Transverse colon (tissue), 4 donors: ENCODE results near the gene PPM1K. TPM values are rescaled to one million over a fixed set of nuclear protein-coding genes. Genes with fewer than 3 reads are reported as not detected.

Experiments
- DNase-seq: peaks from one replicate; pipeline ENCODE4 v3.0.0-alpha.2; 2019
- H3K27ac ChIP-seq, 4 donors: fragments of 200-600 bp; sonication (generic); 2 replicates each; pipeline ENCODE4 v1.5.1; 2016 to 2018; ENCODE audit warnings: inconsistent platforms in 4 of 4
- H3K27me3 ChIP-seq: fragments of 200-600 bp; sonication (generic); 2 replicates; pipeline ENCODE4 v1.5.1; 2017; ENCODE audit warnings: inconsistent platforms
- H3K36me3 ChIP-seq, 4 donors: fragments of 200-600 bp; sonication (generic); 2 replicates each; pipeline ENCODE4 v1.5.1; 2017 to 2019; ENCODE audit warnings: inconsistent platforms in 4 of 4
- H3K4me1 ChIP-seq, 4 donors: fragments of 200-600 bp; sonication (generic); 2 replicates each; pipeline ENCODE4 v1.5.1; 2017 to 2020; ENCODE audit warnings: inconsistent platforms in 4 of 4
- H3K4me3 ChIP-seq, 4 donors: fragments of 200-600 bp; sonication (generic); 1 replicate in 1 of 4; 2 replicates in 3 of 4; pipeline versions ENCODE4 v1.5.1 to v1.6.1; 2017 to 2019; ENCODE audit warnings: inconsistent platforms in 4 of 4
- H3K9me3 ChIP-seq, 2 donors: fragments of 200-600 bp; sonication (generic); 2 replicates each; pipeline ENCODE4 v1.5.1; 2017 to 2019; ENCODE audit warnings: inconsistent platforms in 2 of 2
- EP300 ChIP-seq: sonication (generic); formaldehyde crosslinking; IDR thresholded peaks from one replicate; pipeline ENCODE4 v1.6.1; 2017; ENCODE audit warnings: antibody characterized with exemption, low read depth
- POLR2A ChIP-seq: fragments of 450-650 bp; IDR thresholded peaks from one replicate; pipeline ENCODE4 v1.6.1; 2016; ENCODE audit warnings: antibody characterized with exemption, mild to moderate bottlenecking, moderate library complexity
- POLR2AphosphoS5 ChIP-seq, 3 donors: sonication (generic); formaldehyde crosslinking; IDR thresholded peaks; one replicate each; pipeline ENCODE4 v1.6.1; 2016; ENCODE audit warnings: antibody characterized with exemption in 3 of 3
- WGBS, 2 donors: methylation state at CpG; one replicate each; pipeline ENCODE4 v1.1.5; 2018; ENCODE audit warnings: low coverage in 1 of 2; 5-methylcytosine and 5-hydroxymethylcytosine counted together
- in situ Hi-C, 4 donors: fragments of 200-750 bp; cut with MboI; loops; one replicate each; pipeline versions ENCODE4 v1.15.0 to v1.15.1; 2017; ENCODE audit warnings: low sequenced_read_pairs in 3 of 4, low pct_ligation_motif_present in 1 of 4, low pct_unique_long_range_greater_than_20kb in 1 of 4
- intact Hi-C: fragments of 100-400 bp; cut with DNase I; formaldehyde crosslinking; loops from one replicate; pipeline ENCODE4 v1.15.1; 2023; ENCODE audit warnings: low total_unique reads
- total RNA-seq, 4 donors: library from RNA; depleted of rRNA; stranded (reverse); fragments of >200 nt; gene quantifications; one replicate each; pipeline ENCODE4 v1.1.0, GENCODE V29; 2016
- TF ChIP-seq, protein P1 (sequence below), 5 experiments: fragments of 200-600 bp in 3 of 5; fragments of 450-650 bp in 2 of 5; sonication (generic) in 3 of 5; IDR thresholded peaks; 1 replicate in 2 of 5; 2 replicates in 3 of 5; pipeline ENCODE4 v1.5.1; 2016 to 2017; ENCODE audit warnings: antibody characterized with exemption in 5 of 5, inconsistent platforms in 3 of 5, mild to moderate bottlenecking in 2 of 5, moderate library complexity in 1 of 5

Gene PPM1K
- total RNA-seq, 4 donors from 2014 or later, result 7.6 to 14.8 (median 9.0) TPM

DNA sequence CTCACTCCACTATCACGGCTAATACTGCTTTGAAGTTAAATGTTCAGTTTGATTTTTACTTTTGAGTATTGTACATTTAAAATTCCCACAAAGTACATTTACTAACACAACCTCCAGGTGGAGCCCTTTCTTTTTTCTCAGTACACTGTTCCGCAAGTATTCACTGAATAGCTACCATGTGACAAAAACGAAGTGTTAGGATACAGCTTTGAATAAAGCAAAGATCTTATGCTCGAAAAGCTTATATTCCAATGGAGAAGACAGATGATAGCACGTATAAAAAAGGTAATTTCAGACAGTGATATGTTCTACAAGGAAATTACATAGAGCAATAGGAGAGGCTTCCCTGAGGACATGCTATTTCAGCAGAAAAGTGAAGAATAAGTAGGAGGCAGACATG lies 65.3 kb downstream of the PPM1K start:
- H3K36me3 ChIP-seq, result no peaks in the 10 kb centered on the region
- H3K27ac ChIP-seq, result no peak overlapping the region
- 1 to 2% methylated on average over 5 of the region's 5 CpGs for WGBS, 2 donors
- no peaks in the 10 kb centered on the region for H3K9me3 ChIP-seq
- in situ Hi-C loops (loop anchor here (5.0 to 25.0 kb wide), 6 partner anchors 184 to 532 kb away; no protein-coding TSS in a partner anchor), intact Hi-C loops (loop anchor here (5.0 kb wide), 1 partner anchor 237 kb away; no protein-coding TSS in a partner anchor)
- H3K4me1 ChIP-seq, result peaks cover 0 to 3% (median 0%) of the 10 kb centered on the region in 4 donors
- H3K27me3 ChIP-seq, result no peaks in the 10 kb centered on the region
- DNase-seq, result no peak
- H3K4me3 ChIP-seq, result no peak overlapping the region
- TF ChIP-seq, protein P1, sequence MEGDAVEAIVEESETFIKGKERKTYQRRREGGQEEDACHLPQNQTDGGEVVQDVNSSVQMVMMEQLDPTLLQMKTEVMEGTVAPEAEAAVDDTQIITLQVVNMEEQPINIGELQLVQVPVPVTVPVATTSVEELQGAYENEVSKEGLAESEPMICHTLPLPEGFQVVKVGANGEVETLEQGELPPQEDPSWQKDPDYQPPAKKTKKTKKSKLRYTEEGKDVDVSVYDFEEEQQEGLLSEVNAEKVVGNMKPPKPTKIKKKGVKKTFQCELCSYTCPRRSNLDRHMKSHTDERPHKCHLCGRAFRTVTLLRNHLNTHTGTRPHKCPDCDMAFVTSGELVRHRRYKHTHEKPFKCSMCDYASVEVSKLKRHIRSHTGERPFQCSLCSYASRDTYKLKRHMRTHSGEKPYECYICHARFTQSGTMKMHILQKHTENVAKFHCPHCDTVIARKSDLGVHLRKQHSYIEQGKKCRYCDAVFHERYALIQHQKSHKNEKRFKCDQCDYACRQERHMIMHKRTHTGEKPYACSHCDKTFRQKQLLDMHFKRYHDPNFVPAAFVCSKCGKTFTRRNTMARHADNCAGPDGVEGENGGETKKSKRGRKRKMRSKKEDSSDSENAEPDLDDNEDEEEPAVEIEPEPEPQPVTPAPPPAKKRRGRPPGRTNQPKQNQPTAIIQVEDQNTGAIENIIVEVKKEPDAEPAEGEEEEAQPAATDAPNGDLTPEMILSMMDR (IDR thresholded peaks at IDR 0.05), result peak; percentile 66 to 75 (median 73)
- TF ChIP-seq EP300, result no peak

DNA sequence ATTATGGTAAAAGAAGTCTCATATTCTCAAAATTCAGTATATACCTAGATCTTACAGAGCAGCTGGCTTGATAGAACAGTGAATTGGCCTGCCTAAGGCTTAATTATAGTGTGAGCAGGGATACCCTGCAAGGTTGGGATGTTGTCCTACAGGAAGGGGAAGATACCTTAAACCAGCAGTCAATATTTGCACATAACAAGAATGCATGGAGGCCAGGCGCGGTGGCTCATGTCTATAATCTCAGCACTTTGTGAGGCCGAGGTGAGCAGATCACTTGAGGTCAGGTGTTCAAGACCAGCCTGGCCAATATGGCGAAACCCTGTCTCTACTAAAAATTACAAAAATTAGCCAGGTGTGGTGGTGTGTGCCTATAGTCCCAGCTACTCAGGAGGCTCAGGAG lies 67.2 kb downstream of the PPM1K start:
- in situ Hi-C loops (loop anchor here (5.0 to 25.0 kb wide), 6 partner anchors 182 to 530 kb away; no protein-coding TSS in a partner anchor), intact Hi-C loops (loop anchor here (5.0 kb wide), 1 partner anchor 235 kb away; no protein-coding TSS in a partner anchor)
- H3K36me3 ChIP-seq, result no peaks in the 10 kb centered on the region
- 81% methylated on average over 4 of the region's 4 CpGs; no CpG with 5 or more reads in 1 of the 2 donors for WGBS, 2 donors
- H3K4me3 ChIP-seq, result no peak overlapping the region
- no peaks in the 10 kb centered on the region for H3K9me3 ChIP-seq
- no peak for DNase-seq
- no peak overlapping the region for H3K27ac ChIP-seq
- TF ChIP-seq, protein P1 (IDR thresholded peaks at IDR 0.05), result no peak
- no peak for TF ChIP-seq EP300
- no peak for TF ChIP-seq POLR2A
- TF ChIP-seq POLR2AphosphoS5 (IDR thresholded peaks at IDR 0.05), result no peak
- H3K27me3 ChIP-seq, result no peaks in the 10 kb centered on the region
- H3K4me1 ChIP-seq, result peaks cover 0 to 3% (median 0%) of the 10 kb centered on the region in 4 donors

DNA sequence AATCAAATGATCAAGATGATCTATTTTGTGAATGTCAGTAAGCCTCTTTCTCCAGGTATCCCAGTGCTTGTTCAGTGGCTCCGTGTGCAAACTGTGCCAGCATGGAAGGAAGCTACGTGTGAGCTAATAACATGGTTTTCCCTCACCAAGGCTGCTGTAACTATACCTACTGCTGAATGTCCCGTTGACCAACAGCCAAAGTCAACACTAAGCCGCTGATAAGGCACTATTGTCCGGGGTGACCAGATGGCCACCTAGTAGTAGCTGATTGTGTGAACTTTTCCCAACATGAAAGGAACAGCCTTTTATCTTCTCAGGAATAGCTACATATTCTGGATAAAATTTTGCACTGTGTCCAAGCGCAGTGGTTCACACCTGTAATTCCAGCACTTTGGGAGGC lies 68.0 kb downstream of the PPM1K start:
- in situ Hi-C loops (loop anchor here (5.0 to 25.0 kb wide), 6 partner anchors 182 to 529 kb away; no protein-coding TSS in a partner anchor), intact Hi-C loops (loop anchor here (5.0 kb wide), 1 partner anchor 234 kb away; no protein-coding TSS in a partner anchor)
- no peaks in the 10 kb centered on the region for H3K9me3 ChIP-seq
- H3K36me3 ChIP-seq, result no peaks in the 10 kb centered on the region
- H3K27me3 ChIP-seq, result no peaks in the 10 kb centered on the region
- H3K27ac ChIP-seq, result no peak overlapping the region
- peaks cover 0 to 5% (median 0%) of the 10 kb centered on the region in 4 donors for H3K4me1 ChIP-seq
- DNase-seq, result no peak
- TF ChIP-seq EP300 (no peak), POLR2AphosphoS5 (IDR thresholded peaks at IDR 0.05) (peak in 1 of 3 donors; percentile 13)
- no peak overlapping the region for H3K4me3 ChIP-seq
- 55% methylated on average over 6 of the region's 6 CpGs; no CpG with 5 or more reads in 1 of the 2 donors for WGBS, 2 donors

DNA sequence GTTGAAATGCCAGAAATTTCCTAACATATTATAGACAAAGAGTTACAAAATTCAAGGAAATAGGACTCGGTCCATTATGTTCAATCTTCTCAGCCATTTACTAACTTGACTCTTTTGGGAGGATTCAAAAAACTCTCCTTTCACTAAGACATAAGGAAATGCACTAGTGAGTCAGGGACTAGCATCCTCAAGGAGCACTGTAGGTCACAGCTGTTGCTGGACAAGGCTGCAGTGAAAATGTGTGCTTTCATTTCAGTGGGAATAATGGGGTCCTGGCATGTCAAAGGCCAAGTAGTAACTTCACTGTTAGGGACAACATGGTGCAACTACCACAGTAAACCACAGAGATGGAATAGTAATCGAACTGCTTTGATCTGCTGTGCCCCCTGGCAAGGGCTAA lies 69.0 kb downstream of the PPM1K start:
- no peak overlapping the region for H3K4me3 ChIP-seq
- intact Hi-C loops, result loop anchor here (5.0 kb wide), 1 partner anchor 233 kb away; no protein-coding TSS in a partner anchor
- H3K27me3 ChIP-seq, result no peaks in the 10 kb centered on the region
- in situ Hi-C loops, result loop anchor here (5.0 to 25.0 kb wide), 6 partner anchors 181 to 528 kb away; no protein-coding TSS in a partner anchor
- H3K9me3 ChIP-seq, result no peaks in the 10 kb centered on the region
- H3K36me3 ChIP-seq, result no peaks in the 10 kb centered on the region
- no peak for DNase-seq
- TF ChIP-seq EP300, result no peak
- no peak for TF ChIP-seq POLR2A
- TF ChIP-seq, protein P1 (IDR thresholded peaks at IDR 0.05), result no peak
- no peak for TF ChIP-seq POLR2AphosphoS5 (IDR thresholded peaks at IDR 0.05)
- peaks cover 0 to 5% (median 0%) of the 10 kb centered on the region in 4 donors for H3K4me1 ChIP-seq
- 76 to 83% methylated on average over 2 of the region's 2 CpGs for WGBS, 2 donors
- no peak overlapping the region for H3K27ac ChIP-seq
